HG03108 (cell line): ENCODE data around the gene DNAJB4.

Source experiments
- ATAC-seq: cut with Tn5 transposase; IDR thresholded peaks from one replicate; pipeline ENCODE4 v1.9.1; 2021; ENCODE audit warnings: moderate library complexity; ENCODE audit not compliant: unreplicated experiment

DNAJB4 gene

GRCh38 chr1:78036450-78036849, 31.7 kb downstream of the DNAJB4 start:
- ATAC-seq = no peak

DNA sequence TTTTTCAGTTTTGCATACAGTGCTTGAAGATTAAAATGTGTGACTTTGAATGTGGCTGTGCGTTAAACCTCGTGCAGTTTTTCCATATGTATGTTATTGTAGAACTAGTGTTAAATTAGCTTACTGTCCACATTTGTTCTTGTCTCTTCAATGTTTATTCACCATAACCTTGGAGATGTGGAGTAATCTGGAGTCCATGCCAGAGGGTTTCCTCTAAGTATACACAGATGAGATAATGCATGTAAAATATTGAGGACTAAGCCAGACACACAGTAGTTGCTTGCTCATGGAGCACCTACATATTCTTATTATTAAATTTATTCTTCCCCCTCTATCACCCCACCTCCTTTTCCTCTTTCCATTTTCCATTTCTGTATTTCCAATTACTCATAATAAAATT, 33.3 kb downstream of the DNAJB4 start:
- ATAC-seq = no peak

DNA sequence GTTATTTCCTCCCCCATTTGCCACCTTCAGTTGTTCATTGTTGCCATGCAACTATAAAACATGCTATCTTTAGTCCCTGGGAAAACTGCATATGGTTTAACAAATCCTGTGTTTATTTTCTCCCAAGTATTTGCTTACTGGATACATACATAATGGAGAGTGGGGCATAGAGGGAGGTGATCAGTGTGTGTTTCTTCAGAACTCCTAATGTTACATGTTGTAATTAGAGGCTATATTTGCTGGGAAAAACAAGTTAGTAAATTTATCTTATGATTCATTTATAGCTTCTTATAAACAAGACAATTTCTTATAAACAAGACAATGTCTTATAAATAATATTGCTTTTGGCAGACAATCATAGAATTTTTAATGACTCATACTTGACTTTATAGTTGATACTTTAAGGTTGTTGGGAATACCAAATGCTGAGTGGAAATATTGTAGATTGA, 33.8 kb downstream of the DNAJB4 start:
- ATAC-seq = no peak

GRCh38 chr1:78040484-78041089, 35.8 kb downstream of the DNAJB4 start:
- no peak for ATAC-seq

- ATAC-seq = no peak
Observed at GRCh38 chr1:78043436-78043835, 38.7 kb downstream of the DNAJB4 start.

DNA sequence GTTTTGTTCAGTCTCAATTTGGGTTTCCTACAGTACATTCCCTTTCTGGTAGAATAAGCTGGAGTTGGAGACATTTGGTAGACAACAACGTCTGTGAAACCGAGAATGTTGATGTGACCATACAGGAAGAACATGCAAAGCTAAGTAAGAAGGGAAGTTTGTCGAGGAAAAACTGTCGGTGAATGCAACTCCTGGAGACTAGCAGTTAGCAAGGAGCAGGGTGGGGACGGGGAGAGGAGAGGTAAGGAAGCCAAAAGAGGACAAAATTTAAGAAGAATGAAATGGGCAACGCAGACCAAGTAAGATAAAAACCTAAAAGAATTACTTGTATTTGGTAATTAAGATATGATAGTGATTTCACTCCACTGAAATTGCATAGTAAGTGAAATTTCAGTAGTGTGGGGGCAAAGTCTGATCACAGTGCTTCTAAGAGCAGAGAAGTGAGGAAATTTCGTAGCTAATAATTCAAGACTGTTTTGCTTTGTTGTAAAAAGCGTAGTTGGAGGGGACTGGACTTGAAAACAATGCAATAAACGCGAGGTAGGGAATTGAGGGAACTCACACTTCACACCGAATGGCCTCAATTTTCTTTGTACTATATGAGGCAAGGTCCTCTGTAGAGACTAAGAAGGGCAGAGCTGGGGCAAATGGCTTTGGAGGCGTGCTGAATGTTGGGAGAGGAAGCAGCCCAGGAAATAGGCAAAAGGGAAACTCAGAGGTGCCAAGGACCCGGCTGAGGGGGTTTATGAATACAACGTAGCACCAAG, 40.2 kb downstream of the DNAJB4 start:
- ATAC-seq = no peak

DNA sequence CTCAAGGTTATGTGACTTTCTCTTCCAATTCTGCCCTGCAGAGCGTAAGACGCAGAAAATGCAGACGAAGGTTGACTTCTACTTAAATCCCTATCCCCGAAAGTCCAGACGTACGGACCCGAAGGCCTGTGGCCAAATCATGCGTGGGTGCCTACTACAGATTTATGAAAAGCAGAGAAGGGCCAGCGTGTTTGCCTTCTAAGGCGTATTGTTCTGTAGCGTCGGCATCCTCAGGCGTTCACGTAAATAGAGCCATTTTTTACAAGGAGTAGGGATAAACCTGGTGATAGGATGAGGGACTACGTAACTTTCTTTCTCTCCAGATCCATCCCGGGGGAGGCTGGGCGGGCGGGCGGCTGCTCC, 40.8 kb downstream of the DNAJB4 start:
- ATAC-seq = no peak

GRCh38 chr1:78045926-78046778, 41.4 kb downstream of the DNAJB4 start, which contains the start of gene GIPC2:
Gene GIPC2, plus strand, starts transcription at chr1:78045966. Its CDS starts 129 bp downstream, at chr1:78046095.
- peak; percentile 38 for ATAC-seq

GRCh38 chr1:78047106-78047505, 42.4 kb downstream of the DNAJB4 start:
- no peak for ATAC-seq

DNA sequence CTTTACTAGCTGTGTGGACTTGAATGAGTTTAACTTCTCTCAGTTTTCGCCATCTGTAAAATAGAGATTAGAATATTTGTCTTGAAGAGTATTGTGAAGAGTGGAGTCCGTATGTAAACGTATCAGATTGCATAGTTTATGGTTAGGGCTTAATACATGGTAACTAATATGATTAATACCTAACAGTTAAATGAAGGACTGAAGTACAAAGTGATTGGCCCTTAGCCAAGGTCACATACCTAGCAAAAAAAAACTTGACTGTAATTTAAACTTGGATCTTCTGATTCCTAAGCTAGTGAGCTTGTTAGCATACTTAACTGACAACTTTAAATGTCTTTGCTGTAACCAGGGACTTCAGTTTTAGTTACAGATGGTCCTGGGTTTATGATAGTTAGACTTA, 42.9 kb downstream of the DNAJB4 start:
- ATAC-seq = no peak

- no peak for ATAC-seq
Observed at GRCh38 chr1:78048446-78048845, 43.7 kb downstream of the DNAJB4 start.

DNA sequence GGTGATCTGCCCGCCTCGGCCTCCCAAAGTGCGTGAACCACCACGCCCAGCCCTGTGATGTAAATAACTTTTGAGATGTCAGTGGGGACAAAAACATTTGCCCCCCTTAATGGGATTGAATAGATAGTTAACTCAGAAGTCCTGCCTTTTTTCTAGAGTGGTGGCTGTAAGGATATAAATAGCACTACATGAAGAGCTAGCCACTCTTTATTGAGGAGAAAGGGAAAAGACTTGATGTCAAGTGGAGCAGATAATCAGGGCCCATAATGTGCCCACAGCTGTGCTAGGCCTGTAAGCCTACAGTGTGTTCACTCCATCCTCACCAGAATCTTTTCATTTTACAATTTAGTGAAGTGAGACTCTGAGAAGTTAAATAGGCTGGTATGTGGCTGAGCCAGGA, 44.7 kb downstream of the DNAJB4 start:
- no peak for ATAC-seq

- ATAC-seq = no peak
Observed at GRCh38 chr1:78051005-78051404, 46.3 kb downstream of the DNAJB4 start.

GRCh38 chr1:78052685-78053405, 48.1 kb downstream of the DNAJB4 start:
- ATAC-seq = no peak

DNA sequence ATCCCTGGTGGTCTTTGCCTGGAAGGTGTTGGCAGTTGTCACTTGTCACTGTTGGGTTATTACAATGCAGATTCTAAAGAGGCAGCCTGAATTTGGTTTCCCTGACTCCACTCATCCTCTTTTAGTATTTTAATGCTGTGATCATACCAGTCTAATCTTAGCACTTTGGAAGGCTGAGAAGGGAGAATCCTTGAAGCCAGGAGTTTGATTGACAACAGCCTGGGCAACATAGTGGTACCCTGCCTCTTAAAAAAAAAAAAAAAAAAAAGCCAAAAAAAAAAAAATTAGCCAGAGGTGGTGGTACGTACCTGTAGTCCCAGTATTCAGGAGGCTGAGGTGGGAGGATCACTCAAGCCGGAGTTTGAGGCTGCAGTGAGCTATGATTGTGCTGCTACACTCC, 48.8 kb downstream of the DNAJB4 start:
- no peak for ATAC-seq

DNA sequence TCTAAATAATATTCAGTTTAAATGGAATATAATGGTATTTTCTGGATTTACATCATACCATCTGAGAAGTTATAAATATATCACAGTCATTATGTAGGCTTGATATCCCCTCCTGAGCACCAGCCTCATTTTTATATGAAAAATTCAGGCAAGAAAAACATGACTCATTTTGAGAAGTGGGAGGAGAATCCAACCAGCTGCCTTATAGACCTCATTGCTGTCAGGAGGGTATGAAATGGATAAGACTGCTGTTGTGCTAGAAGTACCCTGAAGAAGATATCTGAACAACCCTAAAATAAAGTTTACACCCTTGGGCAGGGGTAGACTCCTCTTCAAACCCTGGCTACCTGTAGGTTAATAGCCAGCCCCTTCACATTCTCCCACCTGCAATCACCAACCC, 49.8 kb downstream of the DNAJB4 start:
- no peak for ATAC-seq

DNA sequence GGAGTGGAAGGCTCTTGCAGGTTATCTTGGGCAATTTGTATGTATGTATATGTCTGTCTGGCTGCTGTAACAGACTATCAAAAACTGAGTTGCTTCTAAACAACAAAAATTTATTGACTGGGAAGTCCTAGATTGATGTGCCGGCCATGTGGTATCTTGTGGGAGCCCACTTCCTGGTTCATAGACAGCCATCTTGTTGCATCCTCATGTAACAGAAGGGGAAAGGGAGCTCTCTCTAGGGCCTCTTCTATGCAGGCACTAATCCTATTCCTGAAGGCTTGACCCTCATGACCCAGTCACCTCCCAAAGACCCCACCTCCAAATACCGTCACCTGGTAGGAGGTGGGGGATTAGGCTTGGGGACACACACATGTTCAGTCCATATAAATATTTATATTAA, 50.2 kb downstream of the DNAJB4 start:
- ATAC-seq = no peak

- no peak for ATAC-seq
Observed at GRCh38 chr1:78055565-78056132, 50.9 kb downstream of the DNAJB4 start.

GRCh38 chr1:78058670-78059069, 53.9 kb downstream of the DNAJB4 start:
- ATAC-seq = no peak

GRCh38 chr1:78060857-78061563, 56.3 kb downstream of the DNAJB4 start:
- ATAC-seq = peak; percentile 68
